Skeletal muscle satellite cell (primary cell): Measurements from ENCODE around the gene SNAPC2.

ENCODE experiments used
- H3K27me3 ChIP-seq: 2 replicates; pipeline ENCODE4 v1.7.0; 2013; ENCODE audit warnings: low read length; ENCODE audit not compliant: control insufficient read depth, insufficient read depth
- H3K36me3 ChIP-seq: 2 replicates; pipeline ENCODE4 v1.7.0; 2013; ENCODE audit warnings: mild to moderate bottlenecking, control low read depth, low read length; ENCODE audit not compliant: insufficient read depth
- H3K4me1 ChIP-seq: 2 replicates; pipeline ENCODE4 v1.7.0; 2013; ENCODE audit warnings: low read length; ENCODE audit not compliant: control insufficient read depth, insufficient read depth
- H3K4me2 ChIP-seq: 2 replicates; pipeline ENCODE4 v1.7.0; 2013; ENCODE audit warnings: mild to moderate bottlenecking, low read length
- H3K4me3 ChIP-seq: 2 replicates; pipeline ENCODE4 v1.7.0; 2013; ENCODE audit warnings: low read length
- H3K9ac ChIP-seq: 2 replicates; pipeline ENCODE4 v1.7.0; 2013; ENCODE audit warnings: mild to moderate bottlenecking, low read depth, low read length, moderate library complexity
- H3K9me3 ChIP-seq: replicated peaks from 2 replicates; pipeline ENCODE4 v1.7.0; 2013; ENCODE audit warnings: mild to moderate bottlenecking, control low read depth, low read length

The SNAPC2 gene

DNA sequence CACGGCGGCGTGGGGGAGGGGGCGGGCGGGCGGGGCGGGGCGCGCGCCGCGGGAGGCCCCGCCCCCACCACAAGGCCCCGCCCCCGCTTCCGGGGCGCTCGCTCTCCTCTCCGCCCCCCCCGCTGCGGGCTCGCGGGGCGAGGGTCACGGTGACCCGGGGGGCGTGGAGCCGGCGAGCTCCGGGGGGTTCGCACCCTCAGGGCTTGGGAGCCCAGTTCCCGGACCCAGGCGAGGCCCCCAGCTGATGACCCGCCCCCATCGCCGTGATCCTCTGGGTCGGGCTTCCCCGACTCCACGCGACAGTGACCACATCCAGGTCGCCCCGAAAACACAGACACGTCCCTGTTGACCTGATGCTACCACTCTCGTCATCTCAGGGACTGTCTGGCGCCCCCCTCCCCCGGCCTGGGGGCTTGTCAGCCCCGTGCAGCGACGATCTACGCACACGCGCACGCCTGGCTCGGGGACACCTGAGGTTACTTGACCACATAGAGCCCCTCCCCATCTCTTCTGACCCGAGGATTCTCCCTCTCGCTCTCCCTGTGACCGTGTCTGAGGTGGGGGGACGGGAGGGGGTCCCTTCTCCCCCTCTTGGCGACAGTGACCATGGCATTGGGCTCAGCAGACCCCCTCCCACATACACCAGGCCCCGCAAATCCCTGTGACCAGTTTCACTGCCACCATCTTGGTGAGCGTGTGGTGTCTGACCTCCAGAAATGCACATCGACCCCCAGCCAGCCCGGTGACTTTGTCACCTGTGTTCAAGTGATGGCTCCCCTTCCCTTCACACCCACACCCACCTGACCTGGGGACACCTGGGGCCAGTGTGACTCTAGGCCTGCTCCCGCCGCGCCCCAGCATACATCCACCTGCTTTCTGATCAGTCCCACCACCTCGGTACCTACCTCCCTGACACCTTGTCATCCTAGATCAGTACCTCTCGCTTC, 15.8 kb upstream of the SNAPC2 start:
- Histone ChIP-seq H3K27me3 (no peaks in the 10 kb centered on the region), H3K9ac (peak overlapping the region; percentile 93), H3K36me3 (peaks cover 11% of the 10 kb centered on the region), H3K4me3 (peak overlapping the region; percentile 81), H3K4me1 (peaks cover 16% of the 10 kb centered on the region), H3K4me2 (peak overlapping the region; percentile 94), H3K9me3 (no peaks in the 10 kb centered on the region)

DNA sequence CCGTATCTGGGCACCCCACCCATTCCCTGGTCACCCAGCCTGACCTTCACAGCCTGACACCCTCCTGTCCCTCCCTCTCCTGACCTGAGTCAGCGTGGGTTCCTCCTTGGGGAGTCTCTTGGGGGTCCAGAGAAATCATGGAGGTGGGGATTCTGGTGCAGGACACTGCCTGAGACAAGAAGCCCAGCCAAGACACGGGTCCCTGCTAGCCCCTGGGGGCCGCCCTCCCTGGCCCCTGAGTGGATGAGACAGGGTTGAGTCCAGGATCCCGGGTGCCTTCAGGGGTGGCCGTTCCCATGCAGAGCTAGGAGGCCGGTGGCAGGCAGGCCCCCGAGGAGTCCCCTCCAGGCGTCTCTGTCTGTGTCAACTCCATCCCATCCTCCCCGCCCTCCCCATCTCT, 14.9 kb upstream of the SNAPC2 start:
- peaks cover 16% of the 10 kb centered on the region for H3K4me1 ChIP-seq
- no peak overlapping the region for H3K9ac ChIP-seq
- no peaks in the 10 kb centered on the region for H3K9me3 ChIP-seq
- peaks cover 14% of the 10 kb centered on the region for H3K36me3 ChIP-seq
- H3K27me3 ChIP-seq = no peaks in the 10 kb centered on the region
- H3K4me2 ChIP-seq = peak overlapping the region; percentile 94
- H3K4me3 ChIP-seq = peak overlapping the region; percentile 81

DNA sequence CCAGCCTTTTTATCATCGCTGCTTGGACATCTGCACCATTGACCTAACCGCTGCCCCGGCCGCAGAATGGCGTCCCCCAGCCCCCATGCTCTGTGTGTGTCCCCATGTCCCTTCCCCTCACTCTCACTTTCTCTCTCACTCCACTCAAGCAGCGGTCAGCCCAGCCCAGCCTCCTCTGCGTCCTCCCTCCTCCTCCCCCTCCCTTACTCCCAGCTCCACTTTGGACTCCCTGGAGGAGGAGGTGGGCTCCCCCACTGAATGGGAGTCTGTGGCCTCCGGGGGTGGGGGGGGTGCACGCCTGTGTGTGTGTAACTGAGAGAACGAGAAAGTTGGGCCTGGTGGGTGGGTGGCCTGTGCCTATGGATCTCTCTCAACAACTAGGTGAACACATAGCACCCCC, 14.3 kb upstream of the SNAPC2 start:
- no peak overlapping the region for H3K9ac ChIP-seq
- peaks cover 20% of the 10 kb centered on the region for H3K36me3 ChIP-seq
- no peaks in the 10 kb centered on the region for H3K9me3 ChIP-seq
- peak overlapping the region; percentile 94 for H3K4me2 ChIP-seq
- no peaks in the 10 kb centered on the region for H3K27me3 ChIP-seq
- H3K4me1 ChIP-seq = peaks cover 16% of the 10 kb centered on the region
- H3K4me3 ChIP-seq = no peak overlapping the region

DNA sequence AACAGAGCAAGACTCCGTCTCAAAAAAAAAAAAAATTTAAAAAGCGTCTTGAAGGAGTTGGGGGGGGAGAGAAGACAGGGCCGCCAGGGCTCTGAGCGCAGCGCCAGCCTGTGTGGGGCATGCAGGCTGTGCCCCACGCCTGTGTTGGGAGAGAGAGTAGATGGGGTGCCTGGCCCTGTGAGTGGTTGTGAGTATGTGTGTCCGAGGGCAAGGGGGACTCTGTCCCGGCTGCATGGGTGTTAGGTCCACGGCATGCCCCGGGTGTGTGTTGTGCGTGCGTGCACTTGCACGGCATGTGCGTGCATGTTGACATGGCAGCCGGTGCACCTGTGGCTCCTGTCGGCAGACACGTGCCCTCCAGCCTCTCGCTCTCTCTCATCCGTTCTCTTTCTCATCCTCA, 13.0 kb upstream of the SNAPC2 start:
- Histone ChIP-seq H3K9me3 (no peaks in the 10 kb centered on the region), H3K4me1 (peaks cover 16% of the 10 kb centered on the region), H3K4me3 (no peak overlapping the region), H3K27me3 (no peaks in the 10 kb centered on the region), H3K36me3 (peaks cover 28% of the 10 kb centered on the region), H3K9ac (no peak overlapping the region), H3K4me2 (no peak overlapping the region)

DNA sequence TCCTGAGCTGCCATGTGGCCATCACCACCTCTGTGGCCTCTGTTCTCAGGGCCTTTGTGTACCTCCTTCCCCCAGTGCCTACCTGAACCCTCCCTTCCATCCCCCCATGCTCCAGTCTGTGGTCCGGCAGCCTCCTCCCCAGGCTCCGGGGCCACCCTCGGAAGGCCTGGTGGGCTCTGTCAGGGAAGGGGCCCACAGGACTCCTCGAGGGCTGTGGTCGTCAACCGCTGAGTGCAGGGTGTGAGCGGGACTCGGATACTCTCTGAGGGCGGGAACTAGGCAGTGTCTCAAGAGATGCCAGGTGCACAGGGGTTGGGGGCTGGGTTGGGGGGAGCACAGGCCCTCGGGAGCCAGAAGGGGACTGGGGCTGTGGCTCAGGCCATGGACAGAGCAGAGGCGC, 12.6 kb upstream of the SNAPC2 start:
- Histone ChIP-seq H3K4me1 (peaks cover 15% of the 10 kb centered on the region), H3K4me3 (no peak overlapping the region), H3K27me3 (no peaks in the 10 kb centered on the region), H3K36me3 (peaks cover 28% of the 10 kb centered on the region), H3K9me3 (no peaks in the 10 kb centered on the region), H3K9ac (no peak overlapping the region), H3K4me2 (no peak overlapping the region)

DNA sequence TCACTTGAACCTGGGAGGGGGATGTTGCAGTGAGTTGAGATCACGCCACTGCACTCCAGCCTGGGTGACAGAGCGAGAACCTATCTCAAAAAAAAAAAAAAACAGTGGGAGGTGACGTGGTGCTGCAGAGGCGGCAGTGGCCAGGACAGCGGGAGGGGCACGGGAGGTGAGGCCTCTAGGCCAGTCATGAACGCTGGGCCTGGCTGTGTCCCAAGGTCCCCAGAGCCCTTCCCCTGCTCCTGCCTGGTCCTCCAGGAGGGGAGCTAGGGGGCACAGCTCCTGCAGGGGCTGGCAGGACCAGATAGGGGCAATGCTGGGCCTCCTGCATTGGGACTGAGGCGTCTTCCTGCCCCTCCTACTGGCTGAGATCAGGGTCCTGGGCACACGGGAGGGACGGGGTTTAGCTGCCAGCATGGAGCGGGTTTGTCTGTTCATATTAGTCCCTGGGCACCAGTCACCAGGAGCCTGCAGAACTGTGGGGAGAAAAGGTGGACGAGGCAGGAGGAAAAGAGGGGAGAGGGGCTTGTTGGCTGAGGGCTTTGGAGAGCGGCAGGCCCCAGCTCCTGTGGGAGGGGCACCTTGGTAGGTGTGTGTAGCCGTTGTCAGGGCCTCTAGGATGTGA, 11.9 kb upstream of the SNAPC2 start:
- Histone ChIP-seq H3K4me1 (peaks cover 8% of the 10 kb centered on the region), H3K27me3 (no peaks in the 10 kb centered on the region), H3K9me3 (no peaks in the 10 kb centered on the region), H3K36me3 (peaks cover 32% of the 10 kb centered on the region), H3K4me3 (no peak overlapping the region), H3K4me2 (no peak overlapping the region), H3K9ac (no peak overlapping the region)

DNA sequence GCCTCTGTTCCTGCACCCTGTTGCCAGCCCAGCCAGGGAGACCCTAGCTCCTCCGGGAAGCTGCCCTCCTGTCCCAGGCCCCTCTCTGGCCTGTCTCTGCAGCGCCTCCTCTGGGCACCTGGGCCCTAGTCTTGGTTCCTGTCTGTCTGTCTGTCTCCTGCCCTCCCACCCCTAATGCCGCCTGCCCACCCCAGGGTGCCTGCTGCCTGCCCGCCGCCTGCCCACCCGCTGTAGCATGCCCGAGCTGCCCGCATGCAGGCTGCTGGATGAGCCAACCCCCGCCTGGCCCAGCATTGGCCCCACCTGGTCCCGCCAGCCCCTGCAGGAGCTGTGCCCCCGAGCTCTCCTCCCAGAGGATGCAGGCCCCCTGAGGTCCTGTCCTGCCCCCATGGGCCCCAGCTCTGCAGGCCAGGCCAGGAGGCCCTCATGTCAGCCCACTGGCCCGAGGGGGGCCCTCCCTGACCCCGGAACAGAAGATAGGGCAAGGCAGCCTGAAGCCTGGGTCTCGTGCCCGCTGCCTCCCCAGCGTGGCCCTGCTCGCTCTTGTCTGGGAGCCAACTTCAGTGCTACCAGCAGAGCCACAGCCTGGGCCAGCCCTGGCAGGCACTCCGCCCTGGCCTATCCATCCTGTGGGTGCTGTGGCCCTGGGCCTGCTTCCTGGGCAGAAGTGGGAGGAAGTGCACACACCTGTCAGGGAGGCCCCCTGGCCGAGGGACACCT, 11.2 kb upstream of the SNAPC2 start:
- Histone ChIP-seq H3K27me3 (no peaks in the 10 kb centered on the region), H3K4me2 (no peak overlapping the region), H3K4me3 (no peak overlapping the region), H3K9me3 (no peaks in the 10 kb centered on the region), H3K36me3 (peaks cover 32% of the 10 kb centered on the region), H3K9ac (no peak overlapping the region), H3K4me1 (peaks cover 7% of the 10 kb centered on the region)

GRCh38 chr19:7909471-7910067, 10.6 kb upstream of the SNAPC2 start:
- H3K9ac ChIP-seq = no peak overlapping the region
- H3K4me2 ChIP-seq = no peak overlapping the region
- no peak overlapping the region for H3K4me3 ChIP-seq
- H3K36me3 ChIP-seq = peaks cover 32% of the 10 kb centered on the region
- H3K9me3 ChIP-seq = no peaks in the 10 kb centered on the region
- peaks cover 7% of the 10 kb centered on the region for H3K4me1 ChIP-seq
- no peaks in the 10 kb centered on the region for H3K27me3 ChIP-seq

DNA sequence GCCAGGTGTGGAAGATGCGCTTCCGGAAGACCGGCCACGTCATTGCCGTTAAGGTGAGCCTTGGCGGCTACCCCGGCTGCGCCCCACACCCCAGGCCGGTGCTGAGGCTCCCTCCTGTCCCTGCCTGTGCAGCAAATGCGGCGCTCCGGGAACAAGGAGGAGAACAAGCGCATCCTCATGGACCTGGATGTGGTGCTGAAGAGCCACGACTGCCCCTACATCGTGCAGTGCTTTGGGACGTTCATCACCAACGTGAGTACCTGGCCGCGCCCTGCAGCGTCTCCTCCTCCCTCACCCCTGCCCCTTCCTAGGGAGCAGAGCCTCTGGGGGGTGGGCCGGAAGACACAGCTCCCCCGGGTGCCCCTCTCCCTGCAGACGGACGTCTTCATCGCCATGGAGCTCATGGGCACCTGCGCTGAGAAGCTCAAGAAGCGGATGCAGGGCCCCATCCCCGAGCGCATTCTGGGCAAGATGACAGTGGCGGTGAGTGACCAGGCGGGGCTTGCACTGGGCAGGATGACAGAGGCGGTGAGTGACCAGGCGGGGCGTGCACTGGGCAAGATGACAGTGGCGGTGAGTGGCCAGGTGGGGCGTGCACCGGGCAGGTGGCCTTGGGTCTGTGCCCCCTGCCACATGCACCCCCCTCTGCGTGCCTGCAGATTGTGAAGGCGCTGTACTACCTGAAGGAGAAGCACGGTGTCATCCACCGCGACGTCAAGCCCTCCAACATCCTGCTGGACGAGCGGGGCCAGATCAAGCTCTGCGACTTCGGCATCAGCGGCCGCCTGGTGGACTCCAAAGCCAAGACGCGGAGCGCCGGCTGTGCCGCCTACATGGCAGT, 9.6 kb upstream of the SNAPC2 start:
- no peaks in the 10 kb centered on the region for H3K9me3 ChIP-seq
- H3K4me1 ChIP-seq = peaks cover under 1% of the 10 kb centered on the region
- no peak overlapping the region for H3K4me2 ChIP-seq
- peaks cover 4% of the 10 kb centered on the region for H3K27me3 ChIP-seq
- peaks cover 32% of the 10 kb centered on the region for H3K36me3 ChIP-seq
- no peak overlapping the region for H3K9ac ChIP-seq
- H3K4me3 ChIP-seq = no peak overlapping the region

DNA sequence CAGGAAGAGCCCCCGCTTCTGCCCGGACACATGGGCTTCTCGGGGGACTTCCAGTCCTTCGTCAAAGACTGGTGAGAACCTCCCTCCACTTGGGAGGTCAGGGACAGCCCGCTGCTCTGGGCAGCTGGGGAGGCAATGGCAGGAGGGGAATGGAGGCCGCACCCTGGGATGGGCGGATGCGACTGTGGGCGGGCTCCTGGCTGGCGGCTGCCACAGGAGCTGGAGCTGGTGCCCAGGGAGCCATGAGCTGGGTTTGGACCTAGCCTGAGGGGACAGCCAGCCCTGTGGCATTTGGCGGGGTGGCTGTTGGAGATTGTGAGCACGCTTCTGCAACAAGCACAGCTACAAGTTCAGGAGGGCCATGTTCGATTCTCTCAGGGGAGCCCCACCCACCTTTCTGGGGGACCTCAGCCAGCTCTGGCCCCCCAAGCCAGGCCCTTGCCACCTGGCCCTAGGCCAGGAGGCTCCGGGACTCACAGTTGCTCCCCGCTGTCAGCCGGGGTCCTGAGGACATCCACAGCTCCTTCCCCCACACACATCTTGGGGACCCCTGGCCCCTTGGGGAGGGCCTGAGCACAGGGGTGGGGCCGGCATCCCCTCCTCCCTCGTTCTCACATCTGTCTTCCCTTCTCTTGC, 8.5 kb upstream of the SNAPC2 start:
- Histone ChIP-seq H3K9ac (no peak overlapping the region), H3K9me3 (no peaks in the 10 kb centered on the region), H3K4me2 (no peak overlapping the region), H3K4me1 (peaks cover 11% of the 10 kb centered on the region), H3K27me3 (peaks cover 10% of the 10 kb centered on the region), H3K4me3 (no peak overlapping the region), H3K36me3 (peaks cover 32% of the 10 kb centered on the region)
